ENCODE data around the gene APOA1. TPM values are rescaled to one million over a fixed set of nuclear protein-coding genes. Genes with fewer than 3 reads are reported as not detected.

The APOA1 gene
- total RNA-seq, 1 donor from 2014 or later: 116 TPM

- peaks cover 9% of the 10 kb centered on the region for H3K4me1 Mint-ChIP-seq (ENCODE audit: unreplicated experiment)
- H3K27me3 Mint-ChIP-seq: no peaks in the 10 kb centered on the region
- no peaks in the 10 kb centered on the region for H3K9me3 Mint-ChIP-seq
- peak overlapping the region; percentile 78 for H3K27ac Mint-ChIP-seq
- no peak overlapping the region for H3K4me3 Mint-ChIP-seq
- peaks cover 38% of the 10 kb centered on the region for H3K36me3 Mint-ChIP-seq
- no peak for TF ChIP-seq CTCF (conservative IDR thresholded peaks at IDR 0.05)
- no peak for DNase-seq (ENCODE audit: extremely low spot score, unreplicated experiment)
These were observed 15.0 kb upstream of the APOA1 start for GRCh38 chr11:116852261-116853031.

- no peak for DNase-seq (ENCODE audit: extremely low spot score, unreplicated experiment)
- H3K4me3 Mint-ChIP-seq: no peak overlapping the region
- no peaks in the 10 kb centered on the region for H3K27me3 Mint-ChIP-seq
- peaks cover 34% of the 10 kb centered on the region for H3K36me3 Mint-ChIP-seq
- H3K27ac Mint-ChIP-seq: peak overlapping the region; percentile 6
- peaks cover 9% of the 10 kb centered on the region for H3K4me1 Mint-ChIP-seq (ENCODE audit: unreplicated experiment)
- no peak for TF ChIP-seq CTCF (conservative IDR thresholded peaks at IDR 0.05)
- H3K9me3 Mint-ChIP-seq: no peaks in the 10 kb centered on the region
These were observed 14.2 kb upstream of the APOA1 start for GRCh38 chr11:116851626-116852025.

DNA sequence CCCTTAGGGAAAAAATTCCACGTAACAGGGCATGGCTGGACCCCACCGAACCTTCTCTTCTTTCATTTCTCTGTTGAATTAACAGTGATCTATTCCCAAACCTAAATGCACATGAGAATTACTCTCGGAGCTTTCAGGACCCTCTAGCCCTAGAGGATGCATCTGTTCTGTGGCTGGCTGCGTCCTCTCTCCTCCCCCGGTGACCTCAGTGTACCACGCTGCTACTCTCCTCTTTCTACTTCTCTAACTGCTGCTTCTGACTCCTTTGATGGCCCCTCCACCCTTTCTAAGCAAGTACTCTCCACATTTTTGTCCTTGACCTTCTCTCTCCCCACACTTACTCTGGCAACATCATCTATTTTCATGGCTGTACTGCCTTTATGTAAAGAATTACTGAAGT, 12.1 kb upstream of the APOA1 start:
- Mint-ChIP-seq H3K36me3 (peaks cover 28% of the 10 kb centered on the region), H3K27ac (no peak overlapping the region), H3K27me3 (no peaks in the 10 kb centered on the region), H3K9me3 (no peaks in the 10 kb centered on the region), H3K4me3 (no peak overlapping the region), H3K4me1 (ENCODE audit: unreplicated experiment) (peaks cover 9% of the 10 kb centered on the region)
- no peak for DNase-seq (ENCODE audit: extremely low spot score, unreplicated experiment)
- TF ChIP-seq CTCF (conservative IDR thresholded peaks at IDR 0.05): no peak

DNA sequence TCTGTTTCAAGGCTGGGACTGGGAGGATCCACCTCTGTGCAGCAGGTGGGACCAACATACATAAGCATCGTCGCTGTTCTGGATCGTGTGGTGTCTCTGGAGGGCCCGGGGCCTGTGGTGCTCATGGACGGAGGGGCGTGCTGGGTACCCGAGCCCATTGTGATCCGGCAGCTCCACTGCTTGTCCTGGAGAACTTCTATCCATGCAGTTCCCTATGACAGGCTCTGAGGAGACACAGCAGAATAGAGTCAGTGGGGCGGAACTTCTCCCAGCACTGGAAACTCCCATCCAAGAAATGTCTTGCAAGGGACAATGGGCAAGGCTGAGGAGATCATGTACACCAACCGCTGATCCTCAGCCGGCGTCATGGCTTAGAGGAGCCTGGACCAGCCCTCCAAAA, 11.6 kb upstream of the APOA1 start:
- H3K36me3 Mint-ChIP-seq: peaks cover 26% of the 10 kb centered on the region
- H3K27me3 Mint-ChIP-seq: no peaks in the 10 kb centered on the region
- no peak overlapping the region for H3K27ac Mint-ChIP-seq
- DNase-seq (ENCODE audit: extremely low spot score, unreplicated experiment): no peak
- peaks cover 9% of the 10 kb centered on the region for H3K4me1 Mint-ChIP-seq (ENCODE audit: unreplicated experiment)
- H3K9me3 Mint-ChIP-seq: no peaks in the 10 kb centered on the region
- TF ChIP-seq CTCF (conservative IDR thresholded peaks at IDR 0.05): no peak
- H3K4me3 Mint-ChIP-seq: no peak overlapping the region

GRCh38 chr11:116847612-116848011, 10.2 kb upstream of the APOA1 start:
- Mint-ChIP-seq H3K27ac (no peak overlapping the region), H3K4me3 (no peak overlapping the region), H3K27me3 (no peaks in the 10 kb centered on the region), H3K9me3 (no peaks in the 10 kb centered on the region), H3K36me3 (peaks cover 28% of the 10 kb centered on the region), H3K4me1 (ENCODE audit: unreplicated experiment) (peaks cover 3% of the 10 kb centered on the region)
- no peak for TF ChIP-seq CTCF (conservative IDR thresholded peaks at IDR 0.05)
- DNase-seq (ENCODE audit: extremely low spot score, unreplicated experiment): no peak

Data from type B pancreatic cell (in vitro differentiated cells).